Measurements from ENCODE around the gene STARD10.

DNA sequence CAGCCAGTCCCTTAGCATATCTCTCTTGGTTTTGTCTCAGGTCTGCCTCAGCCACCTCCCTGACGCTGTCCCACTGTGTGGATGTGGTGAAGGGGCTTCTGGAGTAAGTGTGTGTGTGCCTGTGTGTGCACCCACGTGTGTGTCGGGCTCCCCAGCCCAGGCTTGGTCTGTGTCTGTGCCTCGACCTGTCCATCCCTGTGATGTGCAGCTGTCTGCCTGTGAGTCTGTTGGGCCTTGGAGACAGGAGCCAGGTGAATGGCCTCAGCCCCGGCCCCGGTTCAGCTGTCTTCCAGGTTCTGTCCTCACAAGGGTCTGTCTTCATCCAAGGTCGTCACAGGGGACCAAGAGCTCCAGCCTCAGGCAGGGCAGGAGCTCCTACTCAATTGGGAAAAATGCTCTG, 30.2 kb upstream of the STARD10 start:
- TF ChIP-seq, protein P1, sequence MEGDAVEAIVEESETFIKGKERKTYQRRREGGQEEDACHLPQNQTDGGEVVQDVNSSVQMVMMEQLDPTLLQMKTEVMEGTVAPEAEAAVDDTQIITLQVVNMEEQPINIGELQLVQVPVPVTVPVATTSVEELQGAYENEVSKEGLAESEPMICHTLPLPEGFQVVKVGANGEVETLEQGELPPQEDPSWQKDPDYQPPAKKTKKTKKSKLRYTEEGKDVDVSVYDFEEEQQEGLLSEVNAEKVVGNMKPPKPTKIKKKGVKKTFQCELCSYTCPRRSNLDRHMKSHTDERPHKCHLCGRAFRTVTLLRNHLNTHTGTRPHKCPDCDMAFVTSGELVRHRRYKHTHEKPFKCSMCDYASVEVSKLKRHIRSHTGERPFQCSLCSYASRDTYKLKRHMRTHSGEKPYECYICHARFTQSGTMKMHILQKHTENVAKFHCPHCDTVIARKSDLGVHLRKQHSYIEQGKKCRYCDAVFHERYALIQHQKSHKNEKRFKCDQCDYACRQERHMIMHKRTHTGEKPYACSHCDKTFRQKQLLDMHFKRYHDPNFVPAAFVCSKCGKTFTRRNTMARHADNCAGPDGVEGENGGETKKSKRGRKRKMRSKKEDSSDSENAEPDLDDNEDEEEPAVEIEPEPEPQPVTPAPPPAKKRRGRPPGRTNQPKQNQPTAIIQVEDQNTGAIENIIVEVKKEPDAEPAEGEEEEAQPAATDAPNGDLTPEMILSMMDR (IDR thresholded peaks at IDR 0.05; ENCODE audit: low read depth, low read length): no peak
- no peak for TF ChIP-seq EZH2phosphoT487 (IDR thresholded peaks at IDR 0.05; ENCODE audit: low read depth)
